OCI-LY3 (cell line): ENCODE measurements around the gene PNMT.

Source experiments
- H2AFZ ChIP-seq: fragments of 200-600, 300-600 bp; shearing (Covaris generic); 2 replicates; pipeline ENCODE4 v1.6.0; 2014; ENCODE audit warnings: antibody characterized with exemption, low read depth, low read length
- H3K27ac ChIP-seq: fragments of 200-600, 300-600 bp; sonication (generic); 2 replicates; pipeline ENCODE4 v1.5.1; 2014; ENCODE audit warnings: mild to moderate bottlenecking, low read length, moderate library complexity, mixed read lengths
- H3K27me3 ChIP-seq: fragments of 200-600, 300-600 bp; sonication (generic); 2 replicates; pipeline ENCODE4 v1.6.1; 2014; ENCODE audit warnings: low read depth, low read length, mixed read lengths
- H3K36me3 ChIP-seq: fragments of 200-600, 300-600 bp; sonication (generic); replicated peaks from 2 replicates; pipeline ENCODE3; 2014; ENCODE audit warnings: low read depth, low read length, mixed read lengths
- H3K4me1 ChIP-seq: fragments of 300-600, 200-600 bp; sonication (generic); 2 replicates; pipeline ENCODE4 v1.6.1; 2014; ENCODE audit warnings: low read length, mixed read lengths
- H3K4me2 ChIP-seq: fragments of 200-600, 300-600 bp; sonication (generic); 2 replicates; pipeline ENCODE4 v1.6.1; 2014; ENCODE audit warnings: low read length, mixed read lengths
- H3K4me3 ChIP-seq: fragments of 300-600, 200-600 bp; sonication (generic); 2 replicates; pipeline ENCODE4 v1.5.1; 2014; ENCODE audit warnings: antibody characterized with exemption, mild to moderate bottlenecking, low read length, moderate library complexity
- H3K79me2 ChIP-seq: fragments of 300-600, 200-600 bp; shearing (Covaris generic); 2 replicates; pipeline ENCODE4 v1.6.1; 2014; ENCODE audit warnings: mild to moderate bottlenecking, low read length, mixed read lengths
- H3K9ac ChIP-seq: fragments of 300-600, 200-600 bp; shearing (Covaris generic); 2 replicates; pipeline ENCODE4 v1.6.0; 2014; ENCODE audit warnings: mild to moderate bottlenecking, low read length, moderate library complexity
- H3K9me3 ChIP-seq: fragments of 200-600, 300-600 bp; shearing (Covaris generic); 2 replicates; pipeline ENCODE4 v1.6.1; 2014; ENCODE audit warnings: low read length, mixed read lengths; ENCODE audit not compliant: insufficient read depth
- H4K20me1 ChIP-seq: fragments of 200-600, 300-600 bp; sonication (generic); 2 replicates; pipeline ENCODE4 v1.6.1; 2016; ENCODE audit warnings: low read length, mixed read lengths; ENCODE audit not compliant: insufficient read depth
- EZH2phosphoT487 ChIP-seq: fragments of 200-600 bp; shearing (Covaris generic); IDR thresholded peaks from 2 replicates; pipeline ENCODE4 v1.6.1; 2018; ENCODE audit warnings: antibody characterized with exemption, mixed run types, low read depth
- TF ChIP-seq, protein P1 (sequence below): fragments of 200-600, 300-600 bp; sonication (generic); IDR thresholded peaks from 2 replicates; pipeline ENCODE4 v1.5.1; 2014; ENCODE audit warnings: antibody characterized with exemption, low read length, low read depth

The PNMT gene

DNA sequence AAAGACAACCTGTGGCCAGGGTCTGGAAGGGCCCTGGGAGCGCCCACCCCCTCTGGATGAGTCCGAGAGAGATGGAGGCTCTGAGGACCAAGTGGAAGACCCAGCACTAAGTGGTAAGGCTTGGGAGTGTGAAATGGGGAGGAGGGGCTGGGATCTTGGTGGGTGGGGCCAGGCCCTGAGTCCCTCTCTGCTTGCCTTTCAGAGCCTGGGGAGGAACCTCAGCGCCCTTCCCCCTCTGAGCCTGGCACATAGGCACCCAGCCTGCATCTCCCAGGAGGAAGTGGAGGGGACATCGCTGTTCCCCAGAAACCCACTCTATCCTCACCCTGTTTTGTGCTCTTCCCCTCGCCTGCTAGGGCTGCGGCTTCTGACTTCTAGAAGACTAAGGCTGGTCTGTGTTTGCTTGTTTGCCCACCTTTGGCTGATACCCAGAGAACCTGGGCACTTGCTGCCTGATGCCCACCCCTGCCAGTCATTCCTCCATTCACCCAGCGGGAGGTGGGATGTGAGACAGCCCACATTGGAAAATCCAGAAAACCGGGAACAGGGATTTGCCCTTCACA lies 32.6 kb upstream of the PNMT start:
- no peak overlapping the region for H3K9ac ChIP-seq
- no peak overlapping the region for H2AFZ ChIP-seq
- peaks cover 25% of the 10 kb centered on the region for H3K4me1 ChIP-seq
- peaks cover 30% of the 10 kb centered on the region for H3K79me2 ChIP-seq
- H3K9me3 ChIP-seq = no peaks in the 10 kb centered on the region
- no peaks in the 10 kb centered on the region for H3K36me3 ChIP-seq
- no peaks in the 10 kb centered on the region for H3K27me3 ChIP-seq
- no peak for TF ChIP-seq EZH2phosphoT487
- TF ChIP-seq, protein P1, sequence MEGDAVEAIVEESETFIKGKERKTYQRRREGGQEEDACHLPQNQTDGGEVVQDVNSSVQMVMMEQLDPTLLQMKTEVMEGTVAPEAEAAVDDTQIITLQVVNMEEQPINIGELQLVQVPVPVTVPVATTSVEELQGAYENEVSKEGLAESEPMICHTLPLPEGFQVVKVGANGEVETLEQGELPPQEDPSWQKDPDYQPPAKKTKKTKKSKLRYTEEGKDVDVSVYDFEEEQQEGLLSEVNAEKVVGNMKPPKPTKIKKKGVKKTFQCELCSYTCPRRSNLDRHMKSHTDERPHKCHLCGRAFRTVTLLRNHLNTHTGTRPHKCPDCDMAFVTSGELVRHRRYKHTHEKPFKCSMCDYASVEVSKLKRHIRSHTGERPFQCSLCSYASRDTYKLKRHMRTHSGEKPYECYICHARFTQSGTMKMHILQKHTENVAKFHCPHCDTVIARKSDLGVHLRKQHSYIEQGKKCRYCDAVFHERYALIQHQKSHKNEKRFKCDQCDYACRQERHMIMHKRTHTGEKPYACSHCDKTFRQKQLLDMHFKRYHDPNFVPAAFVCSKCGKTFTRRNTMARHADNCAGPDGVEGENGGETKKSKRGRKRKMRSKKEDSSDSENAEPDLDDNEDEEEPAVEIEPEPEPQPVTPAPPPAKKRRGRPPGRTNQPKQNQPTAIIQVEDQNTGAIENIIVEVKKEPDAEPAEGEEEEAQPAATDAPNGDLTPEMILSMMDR = no peak
- H4K20me1 ChIP-seq = peaks cover 5% of the 10 kb centered on the region; the same call in 1 of the 2 replicates
- H3K4me3 ChIP-seq = 0 out of 2 replicates have a peak overlapping the region, but pooled peaks have one; percentile 78
- no peak overlapping the region for H3K27ac ChIP-seq
- peak overlapping the region; percentile 94; the same call in 1 of the 2 replicates for H3K4me2 ChIP-seq

DNA sequence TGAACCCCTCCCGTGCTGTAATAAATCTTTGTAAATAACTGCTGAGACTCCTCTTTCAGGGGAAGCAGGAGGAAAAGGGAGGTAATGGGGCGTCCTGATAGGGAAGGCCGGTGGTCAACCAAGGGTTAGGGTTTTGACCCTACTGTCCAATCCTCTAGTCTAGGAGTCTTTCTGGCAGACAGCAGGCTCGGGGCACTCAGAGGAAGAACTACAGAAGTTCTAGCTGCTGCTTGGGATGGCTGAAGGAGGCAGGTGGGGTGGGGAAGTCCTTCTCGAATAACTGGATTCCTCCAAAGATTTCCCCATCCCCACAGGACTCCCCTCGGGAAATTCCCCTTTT lies 31.7 kb upstream of the PNMT start:
- peaks cover 28% of the 10 kb centered on the region for H3K4me1 ChIP-seq
- TF ChIP-seq EZH2phosphoT487 = no peak
- TF ChIP-seq, protein P1 = no peak
- peak overlapping the region; percentile 84 for H3K9ac ChIP-seq
- peaks cover 37% of the 10 kb centered on the region for H3K79me2 ChIP-seq
- peak overlapping the region; percentile 42; the same call in 1 of the 2 replicates for H2AFZ ChIP-seq
- no peaks in the 10 kb centered on the region for H3K9me3 ChIP-seq
- peak overlapping the region; percentile 94 for H3K4me2 ChIP-seq
- H4K20me1 ChIP-seq = peaks cover 12% of the 10 kb centered on the region
- peak overlapping the region; percentile 78 for H3K4me3 ChIP-seq
- H3K27ac ChIP-seq = peak overlapping the region; percentile 38
- H3K36me3 ChIP-seq = no peaks in the 10 kb centered on the region
- H3K27me3 ChIP-seq = no peaks in the 10 kb centered on the region

DNA sequence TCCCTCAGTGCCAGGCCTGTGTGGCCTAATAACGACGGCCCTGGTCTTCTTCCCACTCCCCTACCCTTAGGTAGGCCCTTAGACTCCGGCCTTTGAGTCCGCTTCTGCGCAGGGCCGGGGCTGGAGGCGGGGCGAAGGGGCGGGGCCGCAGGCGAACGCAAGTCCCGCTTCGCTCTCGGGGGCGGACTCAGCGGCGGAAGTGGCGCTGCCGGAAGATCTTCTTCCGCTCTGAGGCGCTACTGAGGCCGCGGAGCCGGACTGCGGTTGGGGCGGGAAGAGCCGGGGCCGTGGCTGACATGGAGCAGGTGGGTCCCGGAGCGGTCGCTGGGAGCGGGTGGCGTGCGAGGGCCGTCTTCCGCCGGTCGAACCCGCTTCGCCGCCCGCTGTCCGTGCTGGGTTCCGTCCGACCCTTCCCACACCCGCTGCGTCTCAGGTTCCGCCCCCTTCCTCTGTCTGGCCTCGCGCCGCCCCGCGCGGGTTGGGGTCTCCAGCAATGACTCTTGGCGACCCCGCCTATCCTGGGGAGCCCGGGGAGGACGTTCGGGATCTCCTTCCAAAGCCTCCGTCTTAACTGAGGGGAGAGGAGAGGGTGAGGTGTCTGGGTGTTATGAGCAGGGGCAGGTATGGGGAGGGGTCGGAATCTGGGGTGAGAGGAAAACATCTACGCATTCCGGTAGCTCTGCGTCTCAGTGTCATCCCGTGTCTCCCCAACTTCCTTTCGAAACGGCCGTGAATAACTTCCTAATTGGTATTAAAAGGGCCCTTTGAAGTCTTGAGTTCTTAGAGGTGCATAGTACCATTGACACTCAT lies 31.1 kb upstream of the PNMT start, which contains the start of gene STARD3:
Gene STARD3 (plus strand): TSS at position 218 of the 810 bp plus-strand sequence. CDS start 16,388 bp downstream, outside the sequence.
- H3K79me2 ChIP-seq = peaks cover 40% of the 10 kb centered on the region
- H3K4me1 ChIP-seq = peaks cover 28% of the 10 kb centered on the region
- peak within 1 kb of the TSS; percentile 57; the same call in 1 of the 2 replicates for H2AFZ ChIP-seq

More for the DNA sequence above, 31.1 kb upstream of the PNMT start, which contains the start of gene STARD3:
- Histone ChIP-seq H3K4me3 (peak within 1 kb of the TSS; percentile 78), H3K36me3 (no peaks in the 10 kb centered on the region), H3K27ac (peak within 1 kb of the TSS; percentile 38), H3K27me3 (no peaks in the 10 kb centered on the region), H4K20me1 (peaks cover 18% of the 10 kb centered on the region), H3K9ac (peak within 1 kb of the TSS; percentile 84), H3K9me3 (no peaks in the 10 kb centered on the region), H3K4me2 (peak within 1 kb of the TSS; percentile 94)
- TF ChIP-seq, protein P1 = no peak
- no peak for TF ChIP-seq EZH2phosphoT487
